GM19043 (cell line): ENCODE measurements around the gene TTC19.
A peak's percentile ranks its signal among the peaks of the same experiment; 100 is the strongest.
"Not testable (repeated sequence)": the region's sequence is repeated elsewhere in the genome, so short reads cannot be mapped to it uniquely, and the experiment has no call there.

ENCODE experiments used
- ATAC-seq: cut with Tn5 transposase; IDR thresholded peaks from one replicate; pipeline ENCODE4 v1.9.1; 2021; ENCODE audit warnings: low read depth; ENCODE audit not compliant: unreplicated experiment

The TTC19 gene

DNA sequence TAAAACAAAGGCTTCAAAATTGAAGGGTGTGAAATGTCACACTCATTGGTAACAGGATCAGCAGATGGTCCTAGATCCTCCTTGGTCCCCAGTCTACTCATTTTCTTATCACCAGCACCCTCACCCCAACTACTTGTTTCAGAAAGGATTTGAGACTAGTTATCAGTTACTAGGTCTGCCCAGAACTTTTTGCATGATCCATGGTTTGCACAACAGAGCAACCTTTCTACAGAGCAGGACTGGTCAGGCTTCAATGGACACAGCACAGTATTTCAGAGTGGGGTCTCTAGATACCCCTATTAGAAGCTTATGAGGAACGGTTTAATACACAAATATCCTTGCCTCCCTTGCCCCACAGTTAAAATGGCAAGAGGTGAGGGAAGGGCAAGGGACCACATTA is 25.6 kb downstream of the TTC19 start:
- no peak for ATAC-seq

DNA sequence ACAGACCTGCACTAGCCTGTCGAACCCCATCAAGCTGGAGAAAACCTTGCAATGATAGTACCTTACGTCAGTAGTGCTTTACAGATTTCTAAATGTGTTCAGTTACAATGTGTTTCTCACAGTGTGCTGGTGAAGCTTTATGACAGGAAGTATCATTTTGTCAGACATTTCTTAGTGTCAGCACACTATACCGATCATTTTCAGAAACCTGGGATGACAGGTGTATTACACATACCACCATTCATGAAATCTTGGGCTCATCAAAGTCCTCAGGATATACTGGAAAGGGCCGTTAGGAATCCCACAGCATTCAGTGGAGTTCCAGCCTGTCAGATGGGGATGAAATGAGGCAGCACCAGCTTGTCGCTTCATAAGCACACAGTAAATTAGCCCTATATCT is 27.3 kb downstream of the TTC19 start:
- no peak for ATAC-seq

DNA sequence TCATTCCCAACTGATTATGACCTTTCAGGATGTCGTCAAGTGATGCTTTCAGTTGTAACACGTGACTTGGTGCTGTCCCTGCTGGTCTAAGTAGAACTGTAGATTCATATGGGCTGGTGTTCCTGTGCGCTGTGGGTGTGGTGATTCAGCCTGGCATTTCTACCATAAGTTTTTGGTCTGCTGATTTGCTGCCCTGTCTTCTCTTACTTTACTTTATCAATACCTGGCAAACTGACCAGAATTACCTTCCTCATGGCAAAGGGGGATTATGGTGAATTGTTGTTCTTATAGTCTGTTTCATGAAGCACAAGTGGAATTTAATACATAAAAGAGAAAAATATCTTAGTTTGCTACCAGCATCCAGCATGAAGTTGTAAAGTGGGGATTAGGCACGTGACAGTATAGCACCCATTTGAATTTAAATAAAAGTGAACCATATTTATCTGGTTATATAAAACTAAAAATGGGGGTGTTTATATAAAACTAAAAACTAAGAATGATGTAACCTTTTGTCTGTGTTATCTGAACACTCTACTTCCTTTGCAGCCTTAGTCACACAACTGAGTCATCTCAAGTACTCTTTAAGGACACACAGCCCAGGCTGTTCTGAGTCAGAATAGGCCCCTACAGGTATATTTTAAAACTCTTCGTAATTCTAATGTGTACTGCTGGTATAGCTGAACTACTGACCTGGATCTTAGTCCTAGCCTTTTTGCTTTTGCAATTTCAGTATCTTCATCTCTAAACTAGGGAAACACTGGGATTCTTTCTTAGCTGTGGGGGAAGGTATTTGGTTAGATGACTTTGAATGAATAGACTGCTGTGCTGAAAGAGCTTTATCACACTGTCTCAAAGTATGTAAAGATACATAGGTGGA is 28.3 kb downstream of the TTC19 start:
- ATAC-seq = peak; percentile 82

DNA sequence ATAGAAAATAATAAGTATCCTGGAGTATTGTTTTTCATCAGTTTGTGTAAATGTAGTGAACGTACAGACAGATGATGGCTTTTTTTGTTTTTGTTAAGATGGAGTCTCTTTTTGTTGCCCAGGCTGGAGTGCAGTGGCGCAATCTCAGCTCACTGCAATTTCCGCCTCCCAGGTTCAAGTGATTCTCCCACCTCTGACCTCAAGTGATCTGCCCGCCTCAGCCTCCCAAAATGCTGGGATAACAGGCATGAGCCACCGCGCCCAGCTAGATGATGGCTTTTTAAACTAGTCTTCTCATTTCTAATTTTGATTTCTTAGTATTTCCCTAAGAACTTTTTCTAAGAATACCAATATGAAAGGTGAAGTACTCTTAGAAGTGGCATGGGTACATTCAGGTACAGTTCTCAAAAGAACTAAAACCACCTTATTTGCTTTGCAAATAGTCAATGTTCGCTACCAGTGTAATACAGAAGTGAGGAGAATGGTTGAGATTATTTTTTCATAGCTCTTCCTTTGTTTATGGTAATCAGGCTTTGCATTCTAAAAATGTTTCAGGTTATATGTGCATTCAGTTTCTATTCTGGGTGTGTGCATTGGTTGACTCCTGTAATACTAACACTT is 34.2 kb downstream of the TTC19 start:
- ATAC-seq = no peak

GRCh38 chr17:16036261-16036660 is 36.6 kb downstream of the TTC19 start:
- ATAC-seq = no peak

DNA sequence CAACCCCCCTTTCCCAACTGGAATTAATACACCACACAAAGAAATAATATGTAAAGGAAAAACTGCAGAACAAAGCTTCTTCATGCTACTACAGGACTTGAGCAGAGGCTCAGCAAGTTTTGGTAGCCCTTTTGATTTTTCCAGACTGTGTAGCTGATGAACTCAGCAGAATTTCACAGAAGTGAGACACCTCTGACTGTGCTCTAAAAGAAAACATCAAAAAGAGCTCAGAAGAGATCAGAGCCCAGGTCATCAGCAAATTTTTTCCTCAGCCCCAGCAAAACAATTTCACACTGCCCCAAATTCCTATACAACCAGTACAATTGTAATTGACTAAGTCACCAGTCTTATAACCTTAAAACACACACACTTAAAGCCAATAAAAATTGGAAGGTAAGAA is 38.0 kb downstream of the TTC19 start:
- no peak for ATAC-seq

DNA sequence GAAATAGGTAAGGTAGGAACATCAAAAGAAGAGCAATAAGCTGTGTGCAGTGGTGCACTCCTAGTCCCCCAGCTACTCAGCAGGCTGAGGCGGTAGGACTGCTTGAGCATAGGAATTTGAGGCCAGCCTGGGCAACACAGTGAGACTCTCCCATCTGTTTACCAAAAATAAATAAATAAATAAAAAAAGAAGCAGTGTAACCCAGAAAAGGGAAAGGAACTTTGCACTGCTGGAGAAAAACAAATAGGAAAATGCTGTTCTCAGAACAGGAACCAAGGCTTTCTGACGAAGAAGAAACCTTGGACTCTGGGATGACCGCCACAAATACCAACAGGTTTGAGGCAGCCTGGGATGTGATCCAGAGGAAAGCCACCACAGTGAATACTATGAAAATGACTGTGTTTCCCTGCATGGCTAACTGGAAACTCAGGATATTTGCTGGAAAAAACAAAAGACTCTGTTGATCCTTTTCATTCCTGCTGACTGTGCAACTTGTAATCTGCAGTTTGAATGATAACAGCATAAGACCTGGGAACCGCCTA is 41.2 kb downstream of the TTC19 start:
- no peak for ATAC-seq

DNA sequence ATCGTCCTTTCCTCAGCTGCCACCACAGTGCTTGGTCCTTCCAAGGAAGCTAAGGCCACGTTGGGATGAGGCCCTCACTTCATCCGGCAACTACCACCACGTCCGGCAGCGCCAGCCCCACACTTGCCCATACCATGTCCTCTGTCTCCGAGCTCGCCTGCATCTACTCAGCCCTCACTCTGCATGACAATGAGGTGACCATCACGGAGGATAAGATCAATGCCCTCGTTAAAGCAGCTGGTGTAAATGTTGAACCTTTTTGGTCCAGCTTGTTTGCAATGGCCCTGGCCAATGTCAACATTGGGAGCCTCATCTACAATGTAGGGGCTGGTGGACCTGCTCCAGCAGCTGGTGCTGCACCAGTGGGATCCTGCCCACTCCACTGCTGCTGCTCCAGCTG is 44.9 kb downstream of the TTC19 start:
- no peak for ATAC-seq

- no peak for ATAC-seq
These were observed 47.3 kb downstream of the TTC19 start for GRCh38 chr17:16046966-16047365.

- ATAC-seq = no peak
These were observed 49.3 kb downstream of the TTC19 start for GRCh38 chr17:16048811-16049449.

- ATAC-seq = no peak
These were observed 51.2 kb downstream of the TTC19 start for GRCh38 chr17:16050844-16051243.

DNA sequence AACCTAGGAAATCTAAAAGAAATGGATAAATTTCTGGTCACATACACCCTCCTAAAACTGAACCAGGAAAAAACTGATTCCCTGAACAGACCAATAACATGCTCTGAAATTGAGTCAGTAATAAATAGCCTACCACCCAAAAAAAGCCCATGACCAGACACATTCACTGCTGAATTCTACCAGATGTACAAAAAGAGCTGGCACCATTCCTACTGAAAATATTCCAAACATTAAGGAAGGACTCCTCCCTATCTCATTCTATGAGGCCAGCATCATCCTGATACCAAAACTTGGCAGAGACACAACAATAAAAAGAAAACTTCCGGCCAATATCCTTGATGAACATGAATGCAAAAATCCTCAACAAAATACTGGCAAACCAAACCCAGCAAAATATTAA is 52.9 kb downstream of the TTC19 start:
- ATAC-seq = no peak

DNA sequence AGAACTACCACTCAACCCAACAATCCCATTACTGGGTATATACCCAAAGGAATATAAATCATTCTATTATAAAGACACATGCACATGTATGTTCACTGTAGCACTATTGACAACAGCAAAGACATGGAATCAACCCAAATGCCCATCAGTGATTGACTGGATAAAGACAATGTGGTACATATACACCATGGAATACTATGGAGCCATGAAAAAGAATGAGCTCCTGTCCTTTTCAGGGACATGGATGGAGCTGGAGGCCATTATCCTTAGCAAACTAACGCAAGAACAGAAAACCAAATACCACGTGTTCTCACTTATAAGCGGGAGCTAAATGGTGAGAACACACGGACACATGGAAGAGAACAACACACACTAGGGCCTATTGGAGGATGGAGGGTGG is 55.5 kb downstream of the TTC19 start:
- not testable (repeated sequence) for ATAC-seq

DNA sequence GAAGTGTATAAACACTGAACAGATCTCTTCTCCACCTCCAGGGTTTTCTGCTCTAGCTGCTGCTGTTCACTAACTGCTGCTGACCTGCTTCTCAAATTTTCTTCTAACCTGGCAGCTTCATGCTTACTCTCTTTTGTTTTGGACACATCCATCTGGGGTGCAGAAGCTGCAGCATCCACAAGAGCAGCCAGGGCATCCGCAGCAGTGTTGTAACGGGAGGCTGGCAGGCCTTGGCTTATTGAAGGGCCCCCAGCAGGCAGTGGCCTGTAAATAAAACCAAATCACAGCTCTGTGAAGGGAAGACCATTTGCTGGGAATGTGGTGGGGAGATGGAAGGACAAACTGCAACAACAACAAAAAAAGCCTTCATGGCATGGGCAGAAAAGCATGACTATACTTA is 62.0 kb downstream of the TTC19 start:
- ATAC-seq = no peak

DNA sequence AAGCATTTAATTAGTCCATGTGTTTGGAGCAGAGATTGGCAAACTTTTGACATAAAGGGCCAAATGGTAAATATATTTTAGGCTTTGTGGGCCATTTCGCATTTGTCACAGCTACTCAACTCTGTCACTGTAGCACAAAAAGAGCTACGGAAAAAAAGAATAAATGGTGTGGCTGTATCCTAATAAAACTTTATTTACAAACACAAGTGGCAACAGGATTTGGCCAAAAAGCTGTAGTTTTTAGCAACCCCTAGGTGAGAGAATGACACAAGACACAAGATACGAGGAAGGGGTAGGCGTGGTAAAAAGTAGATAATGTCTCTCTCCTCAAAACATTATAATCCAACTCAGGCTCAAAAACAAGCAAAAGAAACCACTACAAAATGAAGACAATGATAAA is 66.5 kb downstream of the TTC19 start:
- no peak for ATAC-seq

- no peak for ATAC-seq
These were observed 68.7 kb downstream of the TTC19 start for GRCh38 chr17:16068323-16068722.

DNA sequence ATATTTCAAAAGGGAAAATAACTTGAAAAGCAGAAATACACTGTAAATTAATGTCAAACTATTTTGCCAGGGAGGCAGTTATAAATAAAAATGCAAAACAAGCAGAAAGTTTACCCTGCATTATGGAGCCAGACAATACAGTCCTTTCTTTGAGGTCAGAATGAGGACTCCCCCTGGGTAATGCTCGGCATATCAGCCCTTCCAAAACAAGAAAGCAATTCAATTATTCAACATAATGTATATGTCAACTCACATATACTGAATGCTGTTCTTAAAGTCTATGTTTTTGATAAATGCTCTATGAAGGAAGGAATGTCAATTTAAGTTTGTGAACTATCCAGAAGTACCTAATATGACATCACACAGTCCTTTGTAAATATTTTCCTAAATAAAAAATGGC is 72.4 kb downstream of the TTC19 start:
- no peak for ATAC-seq

- ATAC-seq = no peak
These were observed 74.2 kb downstream of the TTC19 start for GRCh38 chr17:16073845-16074244.

- ATAC-seq = no peak
These were observed 74.8 kb downstream of the TTC19 start for GRCh38 chr17:16074423-16074822.

DNA sequence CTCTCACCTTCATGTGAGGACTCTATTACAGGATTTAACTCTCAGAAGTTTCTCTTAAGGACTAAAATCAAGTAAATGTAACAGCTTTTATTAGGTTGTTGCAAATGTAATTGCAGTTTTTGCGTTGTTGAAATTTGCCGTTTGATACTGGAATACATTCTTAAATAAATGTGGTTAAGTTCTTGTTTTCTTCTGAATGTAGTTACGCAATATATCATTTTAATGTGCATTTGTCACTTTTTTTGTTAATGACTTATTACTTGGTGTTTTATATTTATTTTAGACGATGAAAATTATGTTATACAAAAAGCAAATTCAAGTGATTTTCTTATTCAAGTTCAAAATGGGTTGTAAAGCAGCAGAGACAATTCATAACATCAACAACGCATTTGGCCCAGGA is 76.3 kb downstream of the TTC19 start:
- ATAC-seq = no peak
